Activated T-cell treated with anti-CD3 and anti-CD28 coated beads, Interleukin-2, amount 50 U/mL, for 4 hours (primary cell): Measurements from ENCODE around the gene TSC1. TPM values are rescaled to one million over a fixed set of nuclear protein-coding genes. Genes with fewer than 3 reads are reported as not detected.
A peak's percentile ranks its signal among the peaks of the same experiment; 100 is the strongest.

Source experiments
- ATAC-seq, 2 donors: fragments of 200-7000 bp; cut with Tn5 transposase; one replicate each; pipeline ENCODE4 v1.10.0; 2021
- DNase-seq: peaks from one replicate; pipeline ENCODE4 v3.0.0-alpha.2; 2020
- H3K27me3 Mint-ChIP-seq: one replicate; pipeline ENCODE4 v1.8.0; 2021; ENCODE audit warnings: low read depth, mixed read lengths
- H3K36me3 Mint-ChIP-seq: one replicate; pipeline ENCODE4 v1.8.0; 2022; ENCODE audit warnings: mixed read lengths; ENCODE audit not compliant: insufficient read depth
- H3K4me1 Mint-ChIP-seq: one replicate; pipeline ENCODE4 v1.8.0; 2021; ENCODE audit warnings: low read depth, mixed read lengths
- H3K4me3 Mint-ChIP-seq: one replicate; pipeline ENCODE4 v1.8.0; 2021; ENCODE audit warnings: mild to moderate bottlenecking, moderate library complexity, mixed read lengths
- H3K9me3 Mint-ChIP-seq: one replicate; pipeline ENCODE4 v1.8.0; 2021; ENCODE audit warnings: mixed read lengths
- total RNA-seq, 3 donors: library from RNA; stranded (reverse); gene quantifications; one replicate each; pipeline ENCODE4 v1.2.1, GENCODE V29; 2021

Gene TSC1
- total RNA-seq, 3 donors from 2014 or later, result 23.6 to 26.8 (median 24.0) TPM

GRCh38 chr9:132961002-132961401 lies 16.6 kb upstream of the TSC1 start:
- Mint-ChIP-seq H3K9me3 (peaks cover 7% of the 10 kb centered on the region), H3K4me3 (no peak overlapping the region), H3K27me3 (peaks cover 12% of the 10 kb centered on the region), H3K36me3 (no peaks in the 10 kb centered on the region), H3K4me1 (no peaks in the 10 kb centered on the region)
- ATAC-seq (no peak), DNase-seq (no peak)

- H3K36me3 Mint-ChIP-seq, result no peaks in the 10 kb centered on the region
- no peak overlapping the region for H3K4me3 Mint-ChIP-seq
- DNase-seq (no peak), ATAC-seq (no peak)
- H3K4me1 Mint-ChIP-seq, result no peaks in the 10 kb centered on the region
- H3K27me3 Mint-ChIP-seq, result peaks cover 5% of the 10 kb centered on the region
- H3K9me3 Mint-ChIP-seq, result peaks cover 7% of the 10 kb centered on the region
Observed at GRCh38 chr9:132957805-132958204, 13.4 kb upstream of the TSC1 start.

- H3K36me3 Mint-ChIP-seq, result no peaks in the 10 kb centered on the region
- no peaks in the 10 kb centered on the region for H3K4me1 Mint-ChIP-seq
- H3K4me3 Mint-ChIP-seq, result no peak overlapping the region
- no peak for ATAC-seq
- peaks cover 2% of the 10 kb centered on the region for H3K27me3 Mint-ChIP-seq
- DNase-seq, result no peak
- peaks cover 7% of the 10 kb centered on the region for H3K9me3 Mint-ChIP-seq
Observed at GRCh38 chr9:132955768-132956167, 11.4 kb upstream of the TSC1 start.

- ATAC-seq (no peak), DNase-seq (no peak)
- peaks cover 2% of the 10 kb centered on the region for H3K27me3 Mint-ChIP-seq
- H3K36me3 Mint-ChIP-seq, result no peaks in the 10 kb centered on the region
- no peaks in the 10 kb centered on the region for H3K4me1 Mint-ChIP-seq
- H3K4me3 Mint-ChIP-seq, result no peak overlapping the region
- H3K9me3 Mint-ChIP-seq, result peaks cover 7% of the 10 kb centered on the region
Observed at GRCh38 chr9:132955123-132955522, 10.7 kb upstream of the TSC1 start.

- no peak for ATAC-seq
- no peak overlapping the region for H3K4me3 Mint-ChIP-seq
- no peaks in the 10 kb centered on the region for H3K9me3 Mint-ChIP-seq
- H3K4me1 Mint-ChIP-seq, result peaks cover 8% of the 10 kb centered on the region
- H3K27me3 Mint-ChIP-seq, result no peaks in the 10 kb centered on the region
- DNase-seq, result no peak
- no peaks in the 10 kb centered on the region for H3K36me3 Mint-ChIP-seq
Observed at GRCh38 chr9:132949709-132950108, 5.3 kb upstream of the TSC1 start.

GRCh38 chr9:132948482-132949050 lies 4.2 kb upstream of the TSC1 start:
- ATAC-seq, result no peak
- H3K9me3 Mint-ChIP-seq, result no peaks in the 10 kb centered on the region
- H3K27me3 Mint-ChIP-seq, result no peaks in the 10 kb centered on the region
- DNase-seq, result no peak
- peaks cover 12% of the 10 kb centered on the region for H3K4me1 Mint-ChIP-seq
- H3K4me3 Mint-ChIP-seq, result peak overlapping the region; percentile 35
- H3K36me3 Mint-ChIP-seq, result peaks cover 2% of the 10 kb centered on the region

GRCh38 chr9:132947756-132948155 lies 3.3 kb upstream of the TSC1 start:
- H3K4me3 Mint-ChIP-seq, result no peak overlapping the region
- DNase-seq (no peak), ATAC-seq (no peak)
- peaks cover 2% of the 10 kb centered on the region for H3K36me3 Mint-ChIP-seq
- peaks cover 20% of the 10 kb centered on the region for H3K4me1 Mint-ChIP-seq
- H3K27me3 Mint-ChIP-seq, result no peaks in the 10 kb centered on the region
- H3K9me3 Mint-ChIP-seq, result no peaks in the 10 kb centered on the region

GRCh38 chr9:132946631-132947295 lies 2.3 kb upstream of the TSC1 start:
- Mint-ChIP-seq H3K4me1 (peaks cover 28% of the 10 kb centered on the region), H3K9me3 (no peaks in the 10 kb centered on the region), H3K36me3 (peaks cover 2% of the 10 kb centered on the region), H3K4me3 (no peak overlapping the region), H3K27me3 (no peaks in the 10 kb centered on the region)
- DNase-seq (no peak), ATAC-seq (no peak)

- DNase-seq (no peak), ATAC-seq (no peak)
- Mint-ChIP-seq H3K4me3 (no peak overlapping the region), H3K4me1 (peaks cover 28% of the 10 kb centered on the region), H3K36me3 (peaks cover 2% of the 10 kb centered on the region), H3K9me3 (no peaks in the 10 kb centered on the region), H3K27me3 (no peaks in the 10 kb centered on the region)
Observed at GRCh38 chr9:132946211-132946610, 1.8 kb upstream of the TSC1 start.

GRCh38 chr9:132945186-132946130 lies 1.0 kb upstream of the TSC1 start:
- H3K27me3 Mint-ChIP-seq, result no peaks in the 10 kb centered on the region
- ATAC-seq (peak; percentile 7 to 13), DNase-seq (no peak)
- peaks cover 2% of the 10 kb centered on the region for H3K36me3 Mint-ChIP-seq
- no peaks in the 10 kb centered on the region for H3K9me3 Mint-ChIP-seq
- H3K4me3 Mint-ChIP-seq, result peak overlapping the region; percentile 94
- peaks cover 28% of the 10 kb centered on the region for H3K4me1 Mint-ChIP-seq

GRCh38 chr9:132943651-132944293 lies 644 bp downstream of the TSC1 start:
- Mint-ChIP-seq H3K27me3 (no peaks in the 10 kb centered on the region), H3K4me1 (peaks cover 28% of the 10 kb centered on the region), H3K9me3 (no peaks in the 10 kb centered on the region), H3K36me3 (peaks cover 6% of the 10 kb centered on the region), H3K4me3 (peak overlapping the region; percentile 94)
- no peak for DNase-seq
- ATAC-seq, result no peak

GRCh38 chr9:132942541-132943182 lies 1.8 kb downstream of the TSC1 start:
- Mint-ChIP-seq H3K36me3 (peaks cover 7% of the 10 kb centered on the region), H3K4me3 (peak overlapping the region; percentile 94), H3K27me3 (no peaks in the 10 kb centered on the region), H3K9me3 (no peaks in the 10 kb centered on the region), H3K4me1 (peaks cover 28% of the 10 kb centered on the region)
- DNase-seq (no peak), ATAC-seq (no peak)

- peaks cover 11% of the 10 kb centered on the region for H3K36me3 Mint-ChIP-seq
Observed at GRCh38 chr9:132939169-132939568, 5.2 kb downstream of the TSC1 start.

GRCh38 chr9:132937463-132937901 lies 6.9 kb downstream of the TSC1 start:
- Mint-ChIP-seq H3K9me3 (no peaks in the 10 kb centered on the region), H3K4me1 (peaks cover 5% of the 10 kb centered on the region), H3K27me3 (no peaks in the 10 kb centered on the region), H3K36me3 (peaks cover 19% of the 10 kb centered on the region), H3K4me3 (no peak overlapping the region)
- ATAC-seq (no peak), DNase-seq (no peak)

More at GRCh38 chr9:132939169-132939568, 5.2 kb downstream of the TSC1 start:
- no peak for ATAC-seq
- Mint-ChIP-seq H3K4me3 (no peak overlapping the region), H3K27me3 (no peaks in the 10 kb centered on the region), H3K4me1 (peaks cover 20% of the 10 kb centered on the region), H3K9me3 (no peaks in the 10 kb centered on the region)
- DNase-seq, result no peak
